ENCODE data around the gene WBP11.

Gene WBP11

GRCh38 chr12:14824012-14824634, 20.8 kb upstream of the WBP11 start:
- H3K9me3 ChIP-seq (ENCODE audit: low read length) = no peaks in the 10 kb centered on the region
- H3K36me3 ChIP-seq (ENCODE audit: insufficient read depth, low read length) = no peaks in the 10 kb centered on the region
- H3K4me2 ChIP-seq (ENCODE audit: low read length) = no peak overlapping the region
- no peaks in the 10 kb centered on the region for H3K79me2 ChIP-seq (ENCODE audit: insufficient read depth, low read length)
- no peaks in the 10 kb centered on the region for H3K9me2 ChIP-seq (ENCODE audit: low read depth, low read length)
- no peaks in the 10 kb centered on the region for H3K4me1 ChIP-seq (ENCODE audit: insufficient read depth, low read length, severe bottlenecking)
- H3K9ac ChIP-seq (ENCODE audit: low read length) = no peak overlapping the region
- H3K27ac ChIP-seq (ENCODE audit: low read depth, low read length, poor library complexity, severe bottlenecking) = no peak overlapping the region
- H3K4me3 ChIP-seq (ENCODE audit: low read depth, low read length, poor library complexity, severe bottlenecking) = no peak overlapping the region
- H2AFZ ChIP-seq (ENCODE audit: low read length) = no peak overlapping the region
- H3F3A ChIP-seq (ENCODE audit: insufficient read depth, low read length) = no peaks in the 10 kb centered on the region
- TF ChIP-seq EZH2 (IDR thresholded peaks at IDR 0.05; ENCODE audit: borderline replicate concordance, low read length) (no peak), CTCF (IDR thresholded peaks at IDR 0.05; ENCODE audit: low read length) (no peak)
- no peaks in the 10 kb centered on the region for H3K27me3 ChIP-seq (ENCODE audit: insufficient read depth, low read length)
- H4K20me1 ChIP-seq (ENCODE audit: insufficient read depth, low read length) = no peaks in the 10 kb centered on the region

GRCh38 chr12:14814014-14814413, 10.7 kb upstream of the WBP11 start, which contains the start of gene SMCO3:
SMCO3 (minus strand) TSS chr12:14814182; CDS start chr12:14806680, 7,502 bp downstream.
- H3K9me2 ChIP-seq (ENCODE audit: low read depth, low read length) = no peaks in the 10 kb centered on the region
- no peaks in the 10 kb centered on the region for H4K20me1 ChIP-seq (ENCODE audit: insufficient read depth, low read length)
- TF ChIP-seq EZH2 (IDR thresholded peaks at IDR 0.05; ENCODE audit: borderline replicate concordance, low read length) (no peak), CTCF (IDR thresholded peaks at IDR 0.05; ENCODE audit: low read length) (no peak)
- H3K4me3 ChIP-seq (ENCODE audit: low read depth, low read length, poor library complexity, severe bottlenecking) = no peak within 1 kb of the TSS
- H2AFZ ChIP-seq (ENCODE audit: low read length) = no peak within 1 kb of the TSS
- no peak within 1 kb of the TSS for H3K4me2 ChIP-seq (ENCODE audit: low read length)
- no peak within 1 kb of the TSS for H3K9ac ChIP-seq (ENCODE audit: low read length)
- no peaks in the 10 kb centered on the region for H3K27me3 ChIP-seq (ENCODE audit: insufficient read depth, low read length)
- H3K9me3 ChIP-seq (ENCODE audit: low read length) = no peaks in the 10 kb centered on the region
- H3K27ac ChIP-seq (ENCODE audit: low read depth, low read length, poor library complexity, severe bottlenecking) = no peak within 1 kb of the TSS
- H3K79me2 ChIP-seq (ENCODE audit: insufficient read depth, low read length) = no peaks in the 10 kb centered on the region
- no peaks in the 10 kb centered on the region; the same call in 1 of the 2 replicates for H3K36me3 ChIP-seq (ENCODE audit: insufficient read depth, low read length)
- peaks cover 7% of the 10 kb centered on the region for H3K4me1 ChIP-seq (ENCODE audit: insufficient read depth, low read length, severe bottlenecking)
- H3F3A ChIP-seq (ENCODE audit: insufficient read depth, low read length) = no peaks in the 10 kb centered on the region

GRCh38 chr12:14811486-14811885, 8.2 kb upstream of the WBP11 start:
- H4K20me1 ChIP-seq (ENCODE audit: insufficient read depth, low read length) = no peaks in the 10 kb centered on the region
- H3K9me3 ChIP-seq (ENCODE audit: low read length) = no peaks in the 10 kb centered on the region
- no peak overlapping the region for H3K4me3 ChIP-seq (ENCODE audit: low read depth, low read length, poor library complexity, severe bottlenecking)
- H3K4me1 ChIP-seq (ENCODE audit: insufficient read depth, low read length, severe bottlenecking) = peaks cover 7% of the 10 kb centered on the region
- H3K79me2 ChIP-seq (ENCODE audit: insufficient read depth, low read length) = no peaks in the 10 kb centered on the region
- TF ChIP-seq EZH2 (IDR thresholded peaks at IDR 0.05; ENCODE audit: borderline replicate concordance, low read length) (no peak), CTCF (IDR thresholded peaks at IDR 0.05; ENCODE audit: low read length) (no peak)
- no peaks in the 10 kb centered on the region for H3K9me2 ChIP-seq (ENCODE audit: low read depth, low read length)
- no peaks in the 10 kb centered on the region for H3K36me3 ChIP-seq (ENCODE audit: insufficient read depth, low read length)
- H3K4me2 ChIP-seq (ENCODE audit: low read length) = no peak overlapping the region
- no peaks in the 10 kb centered on the region for H3K27me3 ChIP-seq (ENCODE audit: insufficient read depth, low read length)
- H3K9ac ChIP-seq (ENCODE audit: low read length) = no peak overlapping the region
- H3K27ac ChIP-seq (ENCODE audit: low read depth, low read length, poor library complexity, severe bottlenecking) = no peak overlapping the region
- H3F3A ChIP-seq (ENCODE audit: insufficient read depth, low read length) = no peaks in the 10 kb centered on the region
- no peak overlapping the region for H2AFZ ChIP-seq (ENCODE audit: low read length)

Measured in OCI-LY1 (cell line).